ENCODE data around the gene ARHGAP15.

The ARHGAP15 gene

DNA sequence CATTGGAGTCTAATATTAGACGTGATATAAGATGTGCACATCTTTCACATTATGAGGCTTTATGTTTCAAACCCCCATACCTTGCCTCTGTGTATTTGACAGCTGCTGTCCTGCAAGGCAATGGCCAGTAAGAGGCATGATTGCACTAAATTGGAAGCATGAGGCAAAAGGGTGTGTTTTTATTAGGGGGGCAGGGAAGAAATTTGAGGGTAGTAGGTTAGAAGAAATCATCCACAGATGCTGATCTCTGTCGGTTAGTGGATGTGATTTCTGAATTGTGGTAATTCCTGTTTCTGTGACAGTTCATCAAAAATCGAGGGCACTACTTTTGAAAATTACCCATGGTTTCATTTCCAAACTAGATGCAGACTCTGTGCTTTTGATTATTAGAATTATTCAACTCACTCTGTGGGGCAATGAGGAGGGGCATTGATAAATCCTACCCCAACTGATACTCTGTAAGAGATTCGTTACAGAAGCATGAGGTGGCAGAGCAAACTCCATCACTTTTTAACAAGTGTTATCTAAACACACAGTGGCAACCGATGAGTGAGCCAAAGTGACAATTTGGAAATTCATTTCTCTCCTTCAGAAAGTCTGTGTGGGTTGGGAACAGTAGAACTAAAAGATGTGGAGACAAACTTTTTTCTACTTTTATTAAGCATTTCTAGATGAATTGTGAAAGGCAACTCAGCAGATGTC is 453.0 kb downstream of the ARHGAP15 start:
- DNase-seq (ENCODE audit: low spot score), result no peak

DNA sequence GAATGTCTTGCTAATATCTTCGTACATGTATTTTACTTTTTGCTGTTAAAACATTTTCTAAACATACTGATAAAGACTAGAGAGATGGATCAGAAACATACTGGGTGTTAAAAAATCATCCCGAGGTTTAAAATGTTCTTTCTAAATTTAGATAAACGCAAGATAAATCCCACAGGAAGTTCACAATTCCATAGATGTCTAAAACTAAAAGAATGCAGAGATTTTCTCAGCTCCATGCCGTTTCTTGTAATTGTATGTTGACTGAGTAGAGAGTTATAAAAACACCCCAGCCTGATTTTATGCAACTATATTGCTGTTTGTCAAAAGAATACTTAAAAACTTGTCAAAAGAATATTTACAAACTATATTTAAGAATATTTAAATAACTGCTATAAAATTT is 455.7 kb downstream of the ARHGAP15 start:
- DNase-seq (ENCODE audit: low spot score), result no peak

DNA sequence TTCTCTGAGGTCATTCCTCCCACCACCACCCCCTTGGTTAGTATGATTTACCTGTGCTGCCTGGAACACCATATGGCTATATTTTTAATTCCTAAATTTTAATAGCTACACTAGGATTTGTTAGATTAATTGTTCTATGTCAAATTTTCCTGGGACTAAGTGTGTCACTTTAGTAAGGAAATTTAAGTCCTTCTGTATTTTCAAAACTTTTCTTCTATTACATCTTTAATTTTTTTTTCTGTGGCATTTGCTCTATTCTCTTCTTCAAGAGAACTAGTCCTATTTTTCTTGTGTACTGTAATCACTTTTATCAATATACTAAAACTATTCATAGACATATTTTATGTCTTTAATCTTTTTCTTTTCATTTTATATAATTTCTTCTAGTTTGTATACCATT is 456.9 kb downstream of the ARHGAP15 start:
- DNase-seq (ENCODE audit: low spot score), result no peak

DNA sequence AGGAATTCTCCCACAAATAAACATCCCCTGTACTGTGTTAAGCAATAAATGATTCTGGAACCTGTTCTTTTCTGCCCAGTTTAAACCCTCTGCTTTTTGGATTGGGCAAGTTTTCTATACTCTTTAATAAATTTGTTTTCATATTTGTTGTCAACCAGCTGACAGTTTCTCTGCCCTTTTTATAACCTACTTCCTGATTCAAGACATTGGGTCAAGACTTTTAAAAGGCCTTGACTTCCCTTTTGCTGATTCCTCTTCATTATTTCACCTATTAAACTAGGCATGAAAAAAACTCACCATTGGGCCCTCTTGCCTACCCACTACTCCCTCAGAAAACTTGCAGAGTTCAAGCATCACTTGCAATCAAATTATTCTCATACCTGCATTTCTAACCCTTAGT is 459.5 kb downstream of the ARHGAP15 start:
- no peak for DNase-seq (ENCODE audit: low spot score)

DNA sequence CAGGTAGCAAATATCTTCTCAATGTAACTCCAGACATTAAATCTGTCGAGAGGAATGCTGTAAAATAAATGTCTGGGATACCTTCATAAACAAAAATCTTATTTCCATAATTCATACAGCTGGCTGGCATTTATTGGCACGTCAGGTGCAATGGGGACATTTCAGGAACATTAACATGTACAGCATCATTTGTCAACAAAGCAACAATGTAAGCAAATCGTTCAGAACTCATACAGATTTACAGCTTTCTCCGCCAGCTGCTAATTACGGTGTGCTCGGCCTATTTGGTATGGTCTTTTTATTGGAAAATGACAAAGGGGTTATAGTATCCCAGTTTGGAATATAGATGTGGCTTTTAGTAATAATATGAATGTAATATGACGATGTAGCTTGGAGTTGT is 464.9 kb downstream of the ARHGAP15 start:
- no peak for DNase-seq (ENCODE audit: low spot score)

DNA sequence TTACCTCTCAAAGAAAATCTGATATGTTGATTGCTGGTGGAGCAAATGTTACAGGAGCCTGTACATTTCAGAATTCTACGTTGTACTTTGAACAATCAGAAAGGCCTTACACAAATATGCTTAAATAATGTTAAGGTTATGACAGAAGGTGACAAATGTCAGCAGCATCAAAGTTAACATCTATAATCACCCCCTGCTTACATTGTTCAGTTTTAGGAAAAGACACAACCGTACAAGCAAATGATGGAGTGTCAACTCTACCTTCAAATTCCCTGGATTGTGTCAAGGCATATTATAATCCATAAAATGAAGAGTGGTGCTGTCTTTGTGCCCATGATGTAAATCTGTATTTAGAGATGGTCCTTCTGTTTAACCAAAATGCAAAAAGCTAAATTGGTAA is 465.5 kb downstream of the ARHGAP15 start:
- no peak for DNase-seq (ENCODE audit: low spot score)

DNA sequence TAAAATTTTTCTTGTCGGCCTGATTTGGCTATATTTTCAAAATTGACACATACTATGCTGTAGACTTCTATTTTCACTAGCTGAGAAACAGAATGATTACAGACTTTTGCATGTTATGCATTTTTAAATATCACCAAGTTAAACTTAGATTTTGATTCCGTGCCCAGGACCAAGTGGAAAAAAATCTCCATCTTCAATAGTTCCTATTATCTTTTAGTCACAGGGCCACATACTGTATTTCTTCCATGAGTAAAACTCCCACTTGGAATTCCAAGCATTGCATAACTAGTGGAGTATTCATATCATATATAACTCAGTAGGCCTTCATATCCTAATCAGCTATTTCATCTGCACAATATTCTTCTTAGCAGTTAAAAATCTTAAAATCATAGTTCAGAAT is 470.9 kb downstream of the ARHGAP15 start:
- DNase-seq (ENCODE audit: low spot score), result no peak

DNA sequence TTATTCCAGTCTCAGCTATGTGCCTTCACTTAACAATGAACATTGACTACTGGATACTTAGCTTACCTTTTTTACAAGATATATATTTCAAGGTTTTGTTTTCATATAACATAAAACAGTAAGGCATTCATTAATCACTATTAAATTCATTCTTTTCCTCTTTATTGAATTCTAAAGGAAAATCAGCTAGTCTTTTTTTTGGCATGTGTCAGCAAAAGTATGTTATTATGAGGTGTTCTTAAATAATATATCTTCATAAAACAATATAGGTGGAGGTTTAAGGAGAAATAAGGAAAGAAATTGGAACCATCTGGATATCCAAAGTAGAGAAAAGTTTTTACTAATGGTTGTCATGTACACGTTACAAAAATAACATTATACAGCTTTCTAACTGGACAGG is 472.6 kb downstream of the ARHGAP15 start:
- no peak for DNase-seq (ENCODE audit: low spot score)

DNA sequence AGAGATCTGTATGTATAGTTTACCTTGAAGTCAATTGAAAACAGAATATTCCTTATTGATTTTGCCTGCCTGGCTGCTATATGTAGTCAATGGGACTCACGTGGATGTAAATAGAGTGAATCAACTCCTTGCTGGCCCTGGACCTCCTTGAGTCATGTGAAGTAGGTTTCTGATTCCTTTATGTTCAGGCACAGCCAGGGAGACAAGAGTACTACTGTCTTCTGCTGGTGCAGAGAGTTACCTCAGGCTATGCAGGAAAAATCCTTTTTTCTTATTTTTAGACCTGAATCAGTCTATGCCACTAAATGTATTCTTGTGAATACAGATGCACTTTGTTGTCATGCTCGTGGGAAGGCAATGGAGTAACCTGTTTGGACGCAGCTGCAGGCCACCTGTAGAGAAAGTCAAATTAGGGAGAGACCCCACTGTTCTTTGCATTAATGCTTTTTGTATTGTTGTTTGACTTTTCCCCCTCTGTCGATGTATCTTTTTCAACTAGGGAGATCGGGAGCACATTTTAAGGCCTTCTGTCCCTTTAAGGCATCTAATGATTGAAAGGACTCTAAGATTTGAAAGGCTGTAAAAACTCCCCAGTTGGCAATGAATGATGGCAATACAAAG is 473.9 kb downstream of the ARHGAP15 start:
- no peak for DNase-seq (ENCODE audit: low spot score)

DNA sequence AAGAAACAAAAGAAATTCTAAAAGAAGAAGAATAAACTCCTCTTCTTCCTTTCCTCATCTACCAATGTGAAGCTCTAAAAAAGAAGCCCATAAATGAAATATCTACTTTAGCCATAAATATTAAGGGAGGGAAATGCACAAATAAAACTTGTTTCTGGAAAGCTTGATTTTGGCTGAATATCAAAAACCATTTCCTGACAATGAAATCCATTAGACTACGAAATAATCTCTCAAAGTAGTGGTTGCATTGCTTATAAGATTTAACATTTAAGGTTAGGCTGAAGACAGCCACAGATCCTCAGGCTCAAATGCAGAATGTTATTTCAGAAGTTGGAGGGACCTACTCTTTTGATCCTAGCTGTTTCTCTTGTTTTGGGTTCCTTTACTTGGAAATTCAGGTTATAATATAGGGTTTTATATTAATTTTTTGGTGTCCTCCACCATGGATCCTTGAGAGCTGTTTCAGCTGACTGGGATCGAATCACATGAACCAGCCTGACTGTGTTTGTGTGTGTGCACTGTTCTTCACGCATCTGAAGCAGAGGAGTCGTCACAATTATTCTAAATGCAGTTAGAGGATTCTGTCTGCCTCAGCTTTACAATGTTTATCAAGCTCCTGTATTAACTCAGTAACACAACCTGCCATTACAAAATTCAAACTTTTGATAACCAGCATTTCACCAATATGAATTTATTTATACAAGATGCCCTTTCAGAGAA is 474.8 kb downstream of the ARHGAP15 start:
- no peak for DNase-seq (ENCODE audit: low spot score)

DNA sequence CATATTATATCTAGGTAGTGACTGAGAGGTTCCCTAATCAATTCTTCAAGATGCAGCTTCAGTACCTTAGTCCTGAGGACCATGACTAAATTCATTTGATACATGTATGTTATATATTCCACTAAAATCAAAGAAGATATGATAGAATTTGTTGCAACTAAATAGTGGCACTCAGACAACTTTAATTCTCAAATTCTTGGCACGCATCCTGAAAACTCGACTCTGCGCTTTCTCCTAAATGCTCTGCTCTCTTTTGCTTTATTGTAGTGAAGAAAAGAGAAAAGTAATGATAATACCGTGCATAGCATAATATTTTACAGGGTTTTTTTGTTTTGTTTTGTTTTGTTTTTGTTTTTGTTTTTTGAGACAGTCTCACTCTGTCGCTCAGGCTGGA is 475.3 kb downstream of the ARHGAP15 start:
- no peak for DNase-seq (ENCODE audit: low spot score)

DNA sequence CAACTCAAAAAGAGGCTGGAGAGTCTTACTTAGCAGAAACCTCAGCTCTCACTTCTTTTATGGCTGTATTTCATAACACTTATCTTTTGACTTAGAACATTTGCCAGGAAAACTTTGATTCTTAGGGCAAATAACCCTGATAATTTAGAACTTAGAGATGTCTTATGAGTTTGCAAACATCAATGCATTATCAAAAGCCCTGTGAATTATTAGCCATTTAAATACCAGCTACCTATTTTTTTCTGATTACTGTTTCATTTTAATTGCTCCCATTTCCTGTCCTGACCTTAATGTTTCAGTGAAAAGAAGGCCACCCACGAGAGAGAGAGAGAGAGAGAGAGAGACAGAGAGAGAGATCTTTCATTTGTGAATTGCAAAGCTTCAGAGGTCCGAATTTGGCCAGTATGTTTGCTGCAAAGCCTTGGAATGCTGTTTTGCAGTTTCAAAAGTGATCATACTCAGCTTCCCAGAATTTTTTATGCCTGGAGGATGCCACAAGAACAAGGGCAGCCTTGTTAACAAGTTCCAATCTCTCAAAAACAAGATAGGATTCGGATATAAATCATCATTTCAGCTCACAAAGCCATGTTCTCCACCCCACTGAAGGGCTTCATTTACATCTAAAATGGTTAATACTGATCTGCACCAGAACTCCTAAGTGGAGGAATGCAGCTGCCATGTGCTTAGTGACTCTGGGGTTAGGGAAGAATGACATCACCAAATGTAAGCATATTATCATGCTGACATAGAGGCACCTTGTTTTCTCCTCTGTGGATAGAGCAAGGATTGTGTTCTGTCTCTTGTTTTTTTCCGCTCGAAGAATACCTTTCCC is 478.2 kb downstream of the ARHGAP15 start:
- DNase-seq (ENCODE audit: low spot score), result peak; percentile 7

DNA sequence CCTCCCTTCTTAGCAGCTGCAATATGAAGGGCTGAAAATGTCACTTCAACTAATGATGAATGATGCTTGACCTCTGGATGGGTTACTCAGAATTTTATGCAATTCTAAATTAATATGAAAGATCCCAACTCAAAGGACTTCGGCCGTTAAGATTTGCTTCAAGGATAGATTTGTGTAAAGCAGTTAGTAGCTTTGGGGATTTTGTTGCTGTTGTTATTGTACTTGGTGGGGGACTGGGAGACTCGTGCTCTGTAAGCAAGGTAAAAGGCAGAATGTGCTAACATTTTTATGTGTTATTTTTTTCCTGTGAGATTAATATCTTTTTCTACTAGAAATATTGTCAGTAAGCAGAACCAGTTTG is 478.8 kb downstream of the ARHGAP15 start:
- DNase-seq (ENCODE audit: low spot score), result no peak

DNA sequence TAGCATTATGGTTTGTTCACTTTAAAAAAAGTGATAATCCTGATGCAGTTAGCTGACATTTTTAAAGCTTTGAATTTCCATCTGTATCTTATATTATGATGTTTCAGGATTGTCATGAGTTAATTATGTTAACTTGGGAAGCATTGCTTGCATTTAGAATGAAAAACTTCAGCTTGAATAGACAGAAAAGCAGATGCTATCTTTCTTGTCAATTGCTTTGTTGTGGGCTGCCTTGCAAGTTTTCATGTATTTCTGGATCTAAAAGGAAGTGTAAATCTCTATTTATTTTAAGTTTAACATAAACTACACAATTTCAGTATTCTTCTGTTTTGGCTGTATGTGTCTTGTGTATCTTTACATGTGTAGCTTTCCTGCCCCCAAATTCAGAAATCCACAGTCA is 479.5 kb downstream of the ARHGAP15 start:
- no peak for DNase-seq (ENCODE audit: low spot score)

DNA sequence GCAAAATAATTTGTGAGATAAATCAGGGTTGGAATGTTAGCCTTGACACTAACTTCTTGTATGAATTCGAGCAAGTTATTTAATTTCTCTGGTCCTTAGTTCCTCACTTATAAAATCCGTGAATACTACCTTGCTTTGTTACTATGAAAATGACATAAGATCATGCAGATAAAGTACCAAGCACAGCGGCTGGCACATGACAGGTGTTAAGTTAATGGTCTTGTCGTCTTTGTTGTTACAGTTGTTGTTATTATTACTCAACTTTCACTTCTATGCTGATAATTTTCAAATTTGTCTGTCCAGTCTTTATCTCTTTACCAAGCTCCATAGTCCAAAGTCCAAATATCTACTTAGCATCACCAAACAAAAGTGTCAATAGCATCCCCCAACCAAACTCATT is 482.1 kb downstream of the ARHGAP15 start:
- DNase-seq (ENCODE audit: low spot score), result no peak

DNA sequence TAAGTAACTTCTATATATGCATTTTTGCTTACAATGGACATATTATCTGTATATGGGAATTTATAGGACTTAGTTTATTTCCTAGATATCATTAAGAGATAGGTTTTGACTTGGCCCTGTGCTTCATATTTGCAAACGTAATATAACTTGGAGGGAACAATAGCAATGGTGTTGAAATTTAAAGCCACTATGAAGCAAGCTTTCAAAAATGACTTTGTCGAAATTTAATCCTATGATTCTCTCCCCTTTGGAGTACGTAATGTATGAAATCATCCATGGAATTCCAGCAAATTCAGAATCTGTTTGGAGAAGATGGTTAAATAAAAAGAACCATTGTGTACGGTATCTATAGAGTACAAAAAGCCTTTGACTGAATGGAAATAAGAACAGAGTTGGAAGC is 486.3 kb downstream of the ARHGAP15 start:
- DNase-seq (ENCODE audit: low spot score), result no peak

DNA sequence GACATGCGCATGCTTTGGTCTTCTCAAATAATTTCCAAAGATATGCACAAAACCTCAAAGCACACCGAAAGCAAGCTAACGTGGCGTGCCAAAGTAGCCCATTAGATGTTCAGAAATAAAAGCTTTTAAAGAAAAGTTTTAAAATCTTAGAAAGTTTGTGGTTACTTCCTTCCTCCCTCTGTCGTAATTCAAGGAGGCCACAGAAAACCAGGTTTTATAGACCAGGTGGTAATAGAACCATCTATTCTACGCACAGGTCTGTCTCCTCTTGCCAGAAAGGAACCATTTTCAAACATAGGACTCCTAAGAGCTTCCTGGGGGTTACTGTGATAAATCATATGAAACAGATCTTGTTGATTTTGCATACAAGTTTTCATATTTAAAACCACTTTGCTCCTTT is 487.2 kb downstream of the ARHGAP15 start:
- DNase-seq (ENCODE audit: low spot score), result no peak

DNA sequence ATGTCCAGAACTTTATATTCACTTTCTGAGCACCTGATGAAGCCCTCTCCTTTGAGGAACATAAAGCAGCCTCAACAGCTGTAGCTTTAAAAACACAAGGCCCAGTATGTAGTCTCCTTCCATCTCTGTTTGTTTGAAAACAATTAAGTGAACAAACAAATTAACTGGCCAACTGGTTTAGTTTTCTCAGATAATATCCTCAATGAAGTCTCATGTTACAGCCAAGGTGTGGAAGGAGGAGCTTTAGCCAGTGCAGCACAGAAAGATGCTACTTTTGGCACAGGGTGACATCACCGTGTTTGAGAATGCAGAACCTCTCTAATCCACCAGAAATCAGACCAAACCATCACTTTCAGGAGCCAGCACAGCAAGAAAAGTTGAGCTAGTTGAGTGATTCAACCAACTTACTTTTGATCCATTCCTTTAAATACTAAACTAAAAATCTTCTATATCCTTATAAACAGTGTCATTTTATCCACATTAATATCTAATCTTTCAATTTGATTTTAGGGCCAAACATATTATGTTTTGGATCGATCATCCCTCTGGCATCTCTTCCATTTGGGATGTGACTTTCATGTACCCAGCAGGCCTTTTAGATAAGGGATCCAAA is 488.7 kb downstream of the ARHGAP15 start:
- DNase-seq (ENCODE audit: low spot score), result no peak

DNA sequence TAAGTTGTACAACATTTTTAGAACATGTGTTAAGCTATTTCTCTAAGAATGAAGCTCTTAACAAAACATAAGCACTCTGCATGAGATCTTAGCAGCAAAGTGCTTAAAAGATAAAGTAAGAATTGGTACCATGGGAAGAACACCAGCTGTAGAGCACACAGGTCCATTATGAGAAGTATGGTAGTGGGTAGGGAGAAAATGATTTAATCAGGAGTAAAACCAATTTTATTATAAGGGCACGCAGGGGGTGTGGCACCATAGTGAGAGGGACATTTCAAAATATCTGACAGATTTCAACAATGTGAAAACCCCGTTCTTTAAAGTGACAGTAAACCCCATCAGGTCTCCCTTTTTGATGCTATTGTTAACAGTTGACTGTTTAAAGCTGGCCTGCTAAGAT is 492.9 kb downstream of the ARHGAP15 start:
- no peak for DNase-seq (ENCODE audit: low spot score)

DNA sequence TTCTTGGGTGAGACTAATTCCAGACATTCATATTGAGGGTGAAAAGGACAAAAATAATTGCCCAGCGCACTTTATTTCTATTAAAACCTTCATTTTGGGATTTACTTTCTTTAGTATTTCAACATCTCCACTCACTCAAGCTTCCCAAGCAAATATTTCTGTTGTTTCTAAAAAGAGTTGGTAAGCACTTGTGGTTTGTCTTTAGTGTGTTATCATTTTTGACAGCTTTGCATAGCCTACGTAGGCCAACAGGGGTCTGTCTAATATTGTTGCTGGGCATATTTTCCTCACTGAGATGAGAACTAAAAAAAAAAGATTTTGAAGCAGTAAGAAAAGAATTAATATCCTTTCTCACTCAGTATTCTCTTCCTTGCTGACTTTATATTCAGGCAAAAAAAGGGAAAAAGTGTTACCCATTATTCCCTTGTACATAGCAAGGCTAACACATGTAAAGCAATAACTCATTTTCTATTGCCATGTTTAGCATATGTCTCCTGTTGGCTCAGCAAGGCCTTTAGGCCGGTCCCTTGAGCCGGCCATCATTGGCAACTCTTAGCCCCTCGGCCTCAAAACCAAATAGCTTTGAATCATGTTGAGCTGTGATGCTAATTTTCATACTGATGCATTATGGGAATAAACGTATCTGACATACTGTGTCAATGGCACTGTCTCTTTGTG is 494.2 kb downstream of the ARHGAP15 start:
- DNase-seq (ENCODE audit: low spot score), result no peak

DNA sequence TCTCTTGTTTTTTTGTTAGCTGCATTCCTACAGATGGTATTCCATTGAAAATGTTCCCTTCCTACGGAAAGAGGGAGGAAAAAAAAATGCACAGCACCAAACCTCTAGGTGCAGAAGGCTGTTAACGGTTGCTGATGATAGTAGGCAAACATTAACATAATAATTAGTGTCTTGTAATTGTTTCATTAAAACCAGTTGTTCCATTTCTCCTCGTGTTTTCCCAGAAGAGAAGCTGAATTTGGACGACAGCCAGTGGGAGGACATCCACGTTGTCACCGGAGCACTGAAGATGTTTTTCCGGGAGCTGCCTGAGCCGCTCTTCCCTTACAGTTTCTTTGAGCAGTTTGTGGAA is 494.7 kb downstream of the ARHGAP15 start:
- no peak for DNase-seq (ENCODE audit: low spot score)

DNA sequence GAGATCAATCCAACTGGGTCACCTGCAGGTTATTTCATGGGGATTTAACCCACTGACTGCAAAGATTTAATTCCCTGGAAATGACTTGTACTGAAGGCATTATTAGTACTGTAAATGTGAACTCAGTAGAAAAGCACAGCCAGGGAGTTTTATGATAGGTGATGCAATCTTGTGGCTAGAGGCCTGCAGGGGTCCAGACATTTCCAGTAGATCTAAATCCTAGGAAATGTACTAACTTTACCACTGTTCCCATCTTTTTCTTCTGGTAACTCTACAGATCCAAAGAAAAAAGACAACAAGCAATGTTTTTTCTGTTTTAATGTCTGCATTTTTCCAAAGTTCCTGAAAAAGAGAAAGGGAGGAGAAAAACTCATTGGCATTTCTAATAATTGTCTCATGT is 500.1 kb downstream of the ARHGAP15 start:
- DNase-seq (ENCODE audit: low spot score), result no peak

All from hepatic stellate cell (primary cell).